Glutamatergic neuron (in vitro differentiated cells): ENCODE results near the gene ETV2. TPM values are rescaled to one million over a fixed set of nuclear protein-coding genes. Genes with fewer than 3 reads are reported as not detected.

Experiments
- DNase-seq: peaks from one replicate; pipeline ENCODE4 v3.0.0; 2022
- H3K27ac Mint-ChIP-seq: one replicate; pipeline ENCODE4 v1.8.0; 2020; ENCODE audit warnings: mild to moderate bottlenecking, mixed read lengths, inconsistent platforms; ENCODE audit not compliant: unreplicated experiment
- H3K27me3 Mint-ChIP-seq: one replicate; pipeline ENCODE4 v1.8.0; 2020; ENCODE audit warnings: mild to moderate bottlenecking, moderate library complexity, mixed read lengths, inconsistent platforms; ENCODE audit not compliant: unreplicated experiment
- H3K36me3 Mint-ChIP-seq: one replicate; pipeline ENCODE4 v1.8.0; 2020; ENCODE audit warnings: mild to moderate bottlenecking, mixed read lengths, inconsistent platforms; ENCODE audit not compliant: unreplicated experiment
- H3K4me1 Mint-ChIP-seq: one replicate; pipeline ENCODE4 v1.8.0; 2020; ENCODE audit warnings: mild to moderate bottlenecking, low read depth, mixed read lengths, inconsistent platforms; ENCODE audit not compliant: unreplicated experiment
- H3K4me3 Mint-ChIP-seq: one replicate; pipeline ENCODE4 v1.8.0; 2020; ENCODE audit warnings: mild to moderate bottlenecking, mixed read lengths, inconsistent platforms; ENCODE audit not compliant: unreplicated experiment
- H3K9me3 Mint-ChIP-seq: one replicate; pipeline ENCODE4 v1.8.0; 2020; ENCODE audit warnings: mild to moderate bottlenecking, moderate library complexity, mixed read lengths, inconsistent platforms; ENCODE audit not compliant: unreplicated experiment
- CTCF ChIP-seq: fragments of 200-600 bp; sonication (generic); IDR thresholded peaks from one replicate; pipeline ENCODE4 v1.5.0; 2021; ENCODE audit not compliant: partially characterized antibody, unreplicated experiment
- total RNA-seq: library from RNA; stranded (reverse); fragmentation: NEBNext Ultra II Directional; extraction: Animal tissue kit (Norgen Biotek cat#: 25700); gene quantifications from one replicate; pipeline ENCODE4 v1.2.1, GENCODE V29; 2021; ENCODE audit not compliant: unreplicated experiment

Gene ETV2
- total RNA-seq, 1 donor from 2014 or later = 1.3 TPM

- Mint-ChIP-seq H3K4me3 (no peak overlapping the region), H3K27ac (no peak overlapping the region), H3K4me1 (no peaks in the 10 kb centered on the region), H3K36me3 (no peaks in the 10 kb centered on the region), H3K9me3 (no peaks in the 10 kb centered on the region), H3K27me3 (no peaks in the 10 kb centered on the region)
- no peak for DNase-seq
- no peak for TF ChIP-seq CTCF
Observed at GRCh38 chr19:35693422-35693821, 51.9 kb downstream of the ETV2 start.

- Mint-ChIP-seq H3K36me3 (no peaks in the 10 kb centered on the region), H3K4me3 (no peak overlapping the region), H3K27ac (no peak overlapping the region), H3K4me1 (no peaks in the 10 kb centered on the region), H3K27me3 (no peaks in the 10 kb centered on the region), H3K9me3 (no peaks in the 10 kb centered on the region)
- peak; percentile 84 for TF ChIP-seq CTCF
- peak; percentile 88 for DNase-seq
Observed at GRCh38 chr19:35693835-35694599, 52.5 kb downstream of the ETV2 start.

Other genes starting within 250 kb of the ETV2 start
- gene FFAR2, start 193.5 kb upstream of the ETV2 start, total RNA-seq = not detected
- gene KRTDAP, start 151.3 kb upstream of the ETV2 start, total RNA-seq = not detected
- gene DMKN, start 128.1 kb upstream of the ETV2 start, total RNA-seq = 0.88 TPM
- gene SBSN, start 113.4 kb upstream of the ETV2 start, total RNA-seq = 0.29 TPM
- gene GAPDHS, start 108.3 kb upstream of the ETV2 start, total RNA-seq = not detected
- 67.2 TPM for gene TMEM147, start 96.1 kb upstream of the ETV2 start, total RNA-seq
- 0.32 TPM for gene ATP4A, start 78.1 kb upstream of the ETV2 start, total RNA-seq
- gene PMIS2, start 55.6 kb upstream of the ETV2 start, total RNA-seq = not detected
- 15.9 TPM for gene HAUS5, start 29.0 kb upstream of the ETV2 start, total RNA-seq
- gene RBM42, start 12.7 kb upstream of the ETV2 start, total RNA-seq = 78.7 TPM
- 448 TPM for gene COX6B1, start 6.6 kb downstream of the ETV2 start, total RNA-seq
- not detected for gene UPK1A, start 24.8 kb downstream of the ETV2 start, total RNA-seq
- gene ZBTB32, start 62.8 kb downstream of the ETV2 start, total RNA-seq = not detected
- 60.8 TPM for gene KMT2B, start 76.3 kb downstream of the ETV2 start, total RNA-seq
- gene IGFLR1, start 100.7 kb downstream of the ETV2 start, total RNA-seq = 4.7 TPM
- gene U2AF1L4, start 103.7 kb downstream of the ETV2 start, total RNA-seq = 24.3 TPM
- 109 TPM for gene PSENEN, start 103.9 kb downstream of the ETV2 start, total RNA-seq
- gene LIN37, start 106.8 kb downstream of the ETV2 start, total RNA-seq = 29.8 TPM
- 0.49 TPM for gene HSPB6, start 115.3 kb downstream of the ETV2 start, total RNA-seq
- gene PROSER3, start 116.4 kb downstream of the ETV2 start, total RNA-seq = 41.7 TPM
- gene ARHGAP33, start 133.8 kb downstream of the ETV2 start, total RNA-seq = 180 TPM
- 0.64 TPM for gene PRODH2, start 171.1 kb downstream of the ETV2 start, total RNA-seq
- 4.7 TPM for gene NPHS1, start 210.8 kb downstream of the ETV2 start, total RNA-seq
- 47.1 TPM for gene KIRREL2, start 215.2 kb downstream of the ETV2 start, total RNA-seq
- gene APLP1, start 226.8 kb downstream of the ETV2 start, total RNA-seq = 618 TPM